NCI-H1417 (cell line): ENCODE measurements around the gene SLC25A10.
A peak's percentile ranks its signal among the peaks of the same experiment; 100 is the strongest.
"Not testable (repeated sequence)": the region's sequence is repeated elsewhere in the genome, so short reads cannot be mapped to it uniquely, and the experiment has no call there.

Experiments
- DNase-seq, 3 experiments: peaks; one replicate each; lab custom pipeline; 2025; lab: John Stamatoyannopoulos, UW

SLC25A10 gene

DNA sequence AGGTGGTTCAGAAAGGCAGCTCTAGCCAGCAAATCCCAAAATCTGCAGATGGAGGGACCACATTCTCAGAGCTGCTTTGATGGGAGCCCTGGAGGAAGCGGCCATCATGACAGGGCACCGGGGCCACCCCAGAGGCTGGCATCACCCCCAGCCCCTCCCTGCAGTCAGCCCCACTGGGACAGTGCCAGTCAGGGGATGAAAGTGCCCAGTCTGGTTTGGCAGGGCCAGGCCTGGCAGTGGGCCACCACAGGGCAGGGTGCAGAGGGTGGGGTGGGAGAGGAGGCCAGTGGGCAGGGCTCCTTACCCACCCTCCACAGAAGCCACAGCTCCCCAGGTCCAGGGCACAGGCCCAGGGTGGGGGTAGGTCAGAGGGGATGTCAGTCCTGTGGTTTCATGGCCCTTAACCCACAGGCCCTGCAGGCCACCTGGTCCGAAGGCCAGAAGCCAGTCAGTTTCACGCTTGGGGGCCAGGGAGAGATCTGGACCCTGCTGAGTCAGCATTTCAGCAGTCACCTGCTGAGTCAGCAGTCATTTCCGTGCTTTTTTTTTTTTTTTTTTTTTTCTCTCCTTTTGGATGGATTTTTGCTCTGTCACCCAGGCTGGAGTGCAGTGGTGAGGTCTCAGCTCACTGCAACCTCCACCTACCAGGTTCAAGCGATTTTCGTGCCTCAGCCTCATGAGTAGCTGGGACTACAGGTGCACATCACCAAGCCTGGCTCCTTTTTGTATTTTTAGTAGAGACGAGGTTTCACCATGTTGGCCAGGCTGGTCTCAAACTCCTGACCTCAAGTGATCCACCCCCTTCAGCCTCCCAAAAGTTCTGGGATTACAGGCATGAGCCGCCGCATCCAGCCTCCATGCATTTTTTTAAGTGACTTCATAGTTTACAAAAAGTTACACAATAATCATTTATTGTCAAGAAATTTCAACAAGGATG is 10.4 kb downstream of the SLC25A10 start:
- peak in 1 of 3 experiments; percentile 38 for DNase-seq

- DNase-seq: peak in 1 of 3 experiments; percentile 35
Observed at GRCh38 chr17:81723651-81724209, 11.6 kb downstream of the SLC25A10 start.

GRCh38 chr17:81725439-81725838 is 13.4 kb downstream of the SLC25A10 start:
- DNase-seq: no peak

DNA sequence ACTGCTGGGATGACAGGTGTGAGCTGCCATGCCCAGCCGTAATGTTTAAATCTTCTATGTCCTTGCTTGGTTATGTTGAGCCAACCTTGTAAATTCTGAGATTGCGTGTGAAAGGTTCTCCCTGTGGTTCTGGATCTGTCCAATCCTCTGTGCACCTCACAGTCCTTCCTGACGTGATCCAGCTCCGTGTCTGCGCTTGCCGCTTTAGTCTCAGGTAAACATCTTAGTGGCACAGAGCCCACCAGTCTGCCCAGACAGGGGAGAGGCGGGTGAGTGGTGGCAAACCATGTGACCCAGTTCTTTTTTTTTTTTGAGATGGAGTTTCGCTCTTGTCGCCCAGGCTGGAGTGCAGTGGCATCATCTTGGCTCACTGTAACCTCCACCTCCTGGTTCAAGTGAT is 13.9 kb downstream of the SLC25A10 start:
- no peak for DNase-seq

DNA sequence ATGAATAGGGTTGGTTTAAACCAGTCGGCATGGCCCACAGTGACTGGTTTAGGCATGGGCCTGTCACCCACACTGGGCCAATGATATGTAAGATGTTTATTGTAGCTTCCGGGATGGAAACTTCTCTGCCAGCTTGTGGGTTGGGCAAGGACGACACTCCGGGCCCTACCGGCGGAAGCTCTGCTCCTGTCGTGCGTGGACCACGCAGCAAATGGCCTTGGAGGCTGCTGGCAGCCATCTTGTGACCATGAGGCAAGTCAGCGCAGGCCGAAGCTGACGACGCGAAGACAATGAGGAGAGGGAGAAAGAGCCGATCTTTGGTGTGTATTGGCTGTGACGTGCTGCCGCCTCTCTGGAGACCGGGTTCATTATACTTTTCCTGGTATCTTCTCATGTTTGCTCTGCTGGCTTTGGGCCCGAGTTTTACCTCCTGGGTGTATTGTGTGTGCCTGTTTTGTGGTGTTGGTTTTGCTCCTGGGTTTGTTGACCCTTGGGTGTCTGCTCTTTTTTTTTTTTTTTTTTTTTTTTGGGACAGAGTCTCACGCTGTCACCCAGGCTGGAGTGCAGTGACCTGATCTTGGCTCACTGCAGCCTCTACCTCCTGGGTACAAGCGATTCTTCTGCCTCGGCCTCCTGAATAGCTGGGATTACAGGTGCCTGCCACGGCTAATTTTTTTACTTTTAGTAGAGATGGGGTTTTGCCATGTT is 15.4 kb downstream of the SLC25A10 start:
- DNase-seq: peak in 1 of 3 experiments; percentile 42

DNA sequence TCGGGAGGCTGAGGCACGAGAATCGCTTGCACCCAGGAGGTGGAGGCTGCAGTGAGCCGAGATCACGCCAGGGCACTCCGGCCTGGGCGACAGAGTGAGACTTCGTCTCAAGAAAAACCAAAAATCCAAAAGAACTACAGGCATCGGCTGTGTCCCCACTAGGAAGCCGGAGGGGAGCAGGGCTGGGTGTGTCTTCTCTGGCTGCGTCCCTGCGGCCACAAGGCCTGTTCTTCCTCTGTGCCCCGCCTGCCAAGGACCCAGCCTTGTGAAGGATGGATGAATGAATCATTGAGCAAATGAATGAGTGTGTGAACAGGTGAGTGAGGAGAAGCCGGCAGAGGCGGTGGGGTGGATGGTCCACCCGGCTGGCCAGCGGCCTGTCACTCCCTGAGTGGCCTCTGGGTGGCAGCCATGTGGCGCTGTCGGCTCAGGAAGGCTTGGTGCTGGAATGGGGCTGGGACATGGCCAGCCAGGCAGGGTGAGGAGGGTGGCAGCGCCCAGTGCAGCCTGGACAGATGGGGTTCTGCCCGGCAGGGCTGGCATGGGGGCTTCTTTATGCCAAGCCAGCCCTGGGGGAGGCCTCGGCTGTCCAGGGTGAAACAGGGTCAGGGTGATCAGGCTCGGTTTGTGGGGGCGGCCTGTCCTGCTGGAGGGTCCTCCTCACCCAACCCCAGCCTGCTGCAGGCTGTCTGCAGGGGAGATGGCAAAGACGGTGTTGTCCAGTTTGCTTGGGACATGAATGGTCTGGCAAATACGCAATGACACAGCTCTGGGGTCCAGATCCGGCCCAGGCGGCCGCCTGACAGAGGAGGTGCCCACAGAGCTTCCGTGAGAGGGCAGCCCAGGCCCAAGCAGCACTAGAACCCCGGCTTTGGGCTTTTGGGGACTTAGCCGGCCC is 21.7 kb downstream of the SLC25A10 start:
- DNase-seq: peak; percentile 55 to 76 (median 67)

DNA sequence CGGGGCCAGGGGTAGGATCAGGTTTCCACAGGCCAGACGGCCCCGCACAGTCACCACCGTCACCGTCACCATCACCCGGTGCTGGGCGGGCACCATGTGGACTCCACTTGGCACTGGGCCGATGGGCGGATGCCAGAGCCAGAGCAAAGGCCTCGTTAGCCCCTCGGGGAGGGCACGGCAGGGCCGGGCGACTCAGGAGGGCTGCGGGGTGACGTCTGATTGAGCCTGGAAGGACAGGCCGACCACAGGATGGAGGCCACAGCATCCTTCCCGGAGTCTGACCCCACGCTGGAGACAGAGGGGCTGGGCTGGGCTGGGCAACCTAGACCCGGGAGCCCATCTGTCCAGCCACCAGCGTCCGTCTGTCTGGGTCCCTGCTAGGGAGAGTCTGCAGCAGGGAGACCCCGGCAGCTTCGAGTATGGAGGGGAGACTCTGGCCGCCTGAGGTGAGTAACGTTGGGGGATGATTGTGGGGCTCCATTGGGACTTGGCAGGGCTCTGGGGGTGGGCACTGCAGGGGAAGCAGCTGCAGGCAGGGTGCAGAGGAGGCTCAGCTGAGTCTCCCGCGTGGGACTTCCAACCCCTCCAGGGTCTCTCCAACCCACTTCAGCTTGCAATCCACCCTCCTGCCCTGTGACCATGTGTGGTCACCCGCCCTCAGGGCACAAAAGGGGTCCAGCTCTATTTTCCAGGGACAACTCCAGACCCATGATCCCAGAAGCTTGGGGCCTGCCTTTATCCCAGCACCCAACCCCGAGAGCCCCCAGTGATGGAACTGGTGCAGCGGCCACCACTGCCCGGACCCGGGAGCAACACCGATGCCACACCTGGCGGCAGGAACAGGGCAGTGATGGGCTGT is 22.6 kb downstream of the SLC25A10 start:
- DNase-seq: no peak

- peak in 2 of 3 experiments; percentile 63 to 72 for DNase-seq
Observed at GRCh38 chr17:81735264-81736102, 23.4 kb downstream of the SLC25A10 start.

GRCh38 chr17:81737947-81738800 is 26.1 kb downstream of the SLC25A10 start:
- no peak for DNase-seq

GRCh38 chr17:81738801-81739393 is 26.8 kb downstream of the SLC25A10 start:
- no peak for DNase-seq

DNA sequence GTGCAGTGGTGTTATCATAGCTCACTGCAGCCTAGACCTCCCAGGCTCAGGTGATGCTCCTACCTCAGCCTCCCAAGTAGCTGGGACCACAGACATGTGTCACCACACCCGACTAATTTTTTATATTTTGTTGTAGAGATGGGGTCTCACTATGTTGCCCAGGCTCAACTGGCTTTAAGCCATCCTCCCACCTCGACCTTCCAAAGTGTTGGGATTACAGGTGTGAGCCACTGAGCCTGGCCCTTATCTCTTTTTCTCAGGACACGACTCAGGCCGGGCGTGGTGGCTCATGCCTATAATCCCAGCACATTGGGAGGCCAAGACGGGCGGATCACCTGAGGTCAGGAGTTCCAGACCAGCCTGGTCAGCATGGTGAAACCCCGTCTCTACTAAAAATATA is 27.5 kb downstream of the SLC25A10 start:
- not testable (repeated sequence) for DNase-seq

- DNase-seq: no peak
Observed at GRCh38 chr17:81740395-81740961, 28.4 kb downstream of the SLC25A10 start.

- DNase-seq: no peak
Observed at GRCh38 chr17:81741049-81741593, 29.0 kb downstream of the SLC25A10 start.

GRCh38 chr17:81741594-81742452 is 29.7 kb downstream of the SLC25A10 start:
- DNase-seq: no peak
